HCT116 (cell line): ENCODE data around the gene SFT2D2. TPM values are rescaled to one million over a fixed set of nuclear protein-coding genes. Genes with fewer than 3 reads are reported as not detected.

ENCODE experiments used
- ATAC-seq: fragments of 200-7000 bp; cut with Tn5 transposase; 2 replicates; pipeline ENCODE4 v1.9.1; 2020; ENCODE audit warnings: mild to moderate bottlenecking, moderate library complexity
- BruUV-seq: library from RNA; stranded (reverse); fragments of 400-500 nt; replicated peaks from 2 replicates; lab custom pipeline; 2021; lab: Mats Ljungman, UMichigan
- CTCF ChIA-PET: fragments of 300-600 bp; sonication (Branson Sonifier 250); formaldehyde crosslinking; loops from one replicate; lab custom pipeline; 2021; ENCODE audit warnings: antibody characterized with exemption; lab: Charles Lee
- POLR2A ChIA-PET: fragments of 300-600, 350-600 bp; sonication (Branson Sonifier 250); formaldehyde crosslinking; loops from one replicate; lab custom pipeline; 2021; ENCODE audit warnings: antibody characterized with exemption; lab: Charles Lee
- RAD21 ChIA-PET, 2 experiments: fragments of 300-600 bp; sonication (Branson Sonifier 250); formaldehyde crosslinking; loops; one replicate each; lab custom pipeline; 2023; ENCODE audit warnings: low total read pairs in 2 of 2; ENCODE audit not compliant: uncharacterized antibody in 2 of 2, unreplicated experiment in 2 of 2, low non-redundant PET in 1 of 2; lab: Charles Lee
- DNase-seq: peaks from one replicate; pipeline ENCODE4 v3.0.0-alpha.2; 2010; ENCODE audit warnings: low read depth, low spot score
- H2AFZ ChIP-seq: fragments of 200-600 bp; shearing (Covaris generic), sonication (generic); 2 replicates; pipeline ENCODE4 v1.6.1; 2017; ENCODE audit warnings: low read depth, mixed run types, mixed read lengths, antibody characterized with exemption, low read length; ENCODE audit not compliant: poor library complexity, severe bottlenecking
- H3K27ac ChIP-seq: 2 replicates; pipeline ENCODE4 v1.5.1; 2012; ENCODE audit warnings: low read depth, low read length
- H3K27me3 ChIP-seq: fragments of 200-600 bp; sonication (generic); 2 replicates; pipeline ENCODE4 v1.6.1; 2016; ENCODE audit warnings: mixed run types, low read length, mixed read lengths; ENCODE audit not compliant: insufficient read depth
- H3K36me3 ChIP-seq, 2 experiments: fragments of 200-500 bp in 1 of 2; fragments of 200-600 bp in 1 of 2; sonication (Bioruptor generic) in 1 of 2; sonication (generic) in 1 of 2; 2 replicates each; pipeline versions ENCODE4 v1.5.1 to v1.6.1; 2014 to 2016; ENCODE audit warnings: low read length in 2 of 2, inconsistent platforms in 1 of 2, mixed read lengths in 1 of 2, mixed run types in 1 of 2; ENCODE audit not compliant: insufficient read depth in 2 of 2, control insufficient read depth in 1 of 2
- H3K4me1 ChIP-seq, 2 experiments: fragments of 200-600 bp in 1 of 2; sonication (generic) in 1 of 2; 2 replicates each; pipeline versions ENCODE4 v1.5.1 to v1.6.1; 2012 to 2017; ENCODE audit warnings: low read length in 2 of 2, inconsistent platforms in 1 of 2, mild to moderate bottlenecking in 1 of 2, mixed read lengths in 1 of 2, mixed run types in 1 of 2, moderate library complexity in 1 of 2; ENCODE audit not compliant: insufficient read depth in 2 of 2, control insufficient read depth in 1 of 2
- H3K4me2 ChIP-seq: fragments of 200-600 bp; sonication (generic); 2 replicates; pipeline ENCODE4 v1.6.1; 2017; ENCODE audit warnings: mixed run types, low read length, mixed read lengths
- H3K4me3 ChIP-seq, 2 experiments: fragments of 200-600 bp in 1 of 2; sonication (generic) in 1 of 2; replicated peaks in 1 of 2; 2 replicates each; pipeline ENCODE4 v1.5.1; 2011 to 2016; ENCODE audit warnings: low read length in 2 of 2, control low read depth in 1 of 2, low read depth in 1 of 2, mild to moderate bottlenecking in 1 of 2, mixed read lengths in 1 of 2, mixed run types in 1 of 2
- H3K79me2 ChIP-seq: fragments of 200-600 bp; sonication (generic); 2 replicates; pipeline ENCODE4 v1.6.1; 2017; ENCODE audit warnings: mild to moderate bottlenecking, mixed run types, low read length, moderate library complexity, mixed read lengths; ENCODE audit not compliant: insufficient read depth
- H3K9ac ChIP-seq: fragments of 200-600 bp; sonication (generic); 2 replicates; pipeline ENCODE4 v1.6.1; 2016; ENCODE audit warnings: low read length, mixed read lengths
- H3K9me2 ChIP-seq: fragments of 200-600 bp; sonication (generic), shearing (Covaris generic); 2 replicates; pipeline ENCODE4 v1.6.1; 2017; ENCODE audit warnings: mixed run types, mild to moderate bottlenecking, moderate library complexity; ENCODE audit not compliant: insufficient read depth
- H3K9me3 ChIP-seq, 2 experiments: fragments of 200-500 bp in 1 of 2; fragments of 200-600 bp in 1 of 2; sonication (Bioruptor generic) in 1 of 2; sonication (generic) in 1 of 2; 2 replicates each; pipeline ENCODE4 v1.6.1; 2014 to 2017; ENCODE audit warnings: low read length in 2 of 2, mixed read lengths in 2 of 2, inconsistent platforms in 1 of 2, low read depth in 1 of 2, mild to moderate bottlenecking in 1 of 2, mixed run types in 1 of 2, moderate library complexity in 1 of 2; ENCODE audit not compliant: control insufficient read depth in 1 of 2, insufficient read depth in 1 of 2
- H4K20me1 ChIP-seq: fragments of 200-600 bp; sonication (generic), shearing (Covaris generic); 2 replicates; pipeline ENCODE4 v1.6.1; 2017; ENCODE audit warnings: mixed run types, mild to moderate bottlenecking, moderate library complexity; ENCODE audit not compliant: insufficient read depth
- CBX3 ChIP-seq: IDR thresholded peaks from 2 replicates; pipeline ENCODE4 v1.6.1; 2012; ENCODE audit warnings: low read depth
- CEBPB ChIP-seq: IDR thresholded peaks from 2 replicates; pipeline ENCODE4 v1.6.1; 2012; ENCODE audit warnings: low read depth
- EGR1 ChIP-seq: IDR thresholded peaks from 2 replicates; pipeline ENCODE4 v1.6.1; 2012; ENCODE audit warnings: low read depth
- POLR2A ChIP-seq: IDR thresholded peaks from 2 replicates; pipeline ENCODE4 v1.7.0; 2011; ENCODE audit warnings: borderline replicate concordance; ENCODE audit not compliant: insufficient read depth, insufficient read length; ENCODE audit errors: extremely low read depth
- POLR2AphosphoS5 ChIP-seq: IDR thresholded peaks from 2 replicates; pipeline ENCODE4 v1.6.1; 2011; ENCODE audit warnings: mild to moderate bottlenecking, low read depth, low read length, moderate library complexity
- SIN3A ChIP-seq: IDR thresholded peaks from 2 replicates; pipeline ENCODE4 v1.6.1; 2012; ENCODE audit warnings: low read depth
- SRF ChIP-seq: IDR thresholded peaks from 2 replicates; pipeline ENCODE4 v1.6.1; 2012; ENCODE audit warnings: low read depth
- intact Hi-C: fragments of 100-400 bp; cut with micrococcal nuclease; formaldehyde crosslinking; loops from 2 replicates; pipeline ENCODE4 v1.10.0; 2022
- total RNA-seq: library from RNA; stranded (reverse); gene quantifications from one replicate; pipeline ENCODE4 v1.2.1, GENCODE V29; 2021; ENCODE audit not compliant: unreplicated experiment
- TF ChIP-seq, protein P1 (sequence below): IDR thresholded peaks from 2 replicates; pipeline ENCODE4 v1.6.1; 2011; ENCODE audit warnings: mild to moderate bottlenecking, low read length, moderate library complexity; ENCODE audit not compliant: insufficient replicate concordance; ENCODE audit errors: extremely low read depth
- TF ChIP-seq, protein P2 (sequence below): IDR thresholded peaks from 2 replicates; pipeline ENCODE4 v1.6.1; 2012; ENCODE audit warnings: low read depth
- TF ChIP-seq, protein P3 (sequence below), 3 experiments: fragments of 200-600 bp in 1 of 3; sonication (generic) in 1 of 3; IDR thresholded peaks in 2 of 3; conservative IDR thresholded peaks in 1 of 3; 2 replicates each; pipeline ENCODE4 v1.5.1; 2012 to 2017; ENCODE audit warnings: low read depth in 2 of 3, low read length in 2 of 3, antibody characterized with exemption in 1 of 3, borderline replicate concordance in 1 of 3, control low read depth in 1 of 3, mild to moderate bottlenecking in 1 of 3, mixed read lengths in 1 of 3, mixed run types in 1 of 3, moderate library complexity in 1 of 3; ENCODE audit not compliant: insufficient read depth in 1 of 3

Gene SFT2D2
- total RNA-seq, 1 experiment from 2014 or later: 57.5 TPM

DNA sequence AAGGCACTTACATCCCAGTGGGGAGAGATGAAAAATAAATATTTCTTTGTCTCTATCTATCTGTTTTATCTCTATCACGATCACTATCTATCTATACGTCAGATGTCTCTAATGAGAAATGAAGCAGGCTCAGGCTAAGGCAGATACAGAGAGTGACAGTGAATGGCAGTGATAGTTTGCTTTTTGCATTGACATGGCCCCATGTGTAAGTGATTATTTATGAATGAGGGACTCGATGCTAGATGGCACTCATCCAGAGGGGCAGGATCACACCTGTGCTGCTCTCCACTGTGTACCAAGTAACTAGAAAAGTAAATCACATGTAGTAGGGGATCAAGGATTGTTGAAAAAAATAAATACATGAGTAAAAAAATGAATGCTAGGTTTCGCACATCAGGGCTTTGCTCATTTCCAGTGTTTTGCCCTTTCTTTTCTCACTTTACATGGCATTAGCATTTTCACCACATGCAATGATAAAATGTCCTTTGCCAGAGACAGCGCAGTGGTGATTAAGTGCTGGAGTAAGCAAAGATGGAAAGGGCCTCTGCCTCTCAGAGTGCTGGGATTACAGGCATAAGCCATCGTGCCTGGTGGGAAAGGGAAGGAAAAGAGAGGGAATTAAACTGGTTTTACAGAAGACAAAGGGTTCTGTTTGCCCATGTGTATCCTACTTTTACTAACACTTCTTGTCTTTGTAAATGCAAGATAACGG is 71.4 kb downstream of the SFT2D2 start:
- Histone ChIP-seq H3K4me1 (peaks cover 15 to 18% of the 10 kb centered on the region in 2 experiments), H3K79me2 (no peaks in the 10 kb centered on the region), H3K27ac (no peak overlapping the region), H3K9me3 (no peaks in the 10 kb centered on the region), H3K4me3 (no peak overlapping the region), H3K9me2 (no peaks in the 10 kb centered on the region), H3K36me3 (no peaks in the 10 kb centered on the region), H3K9ac (no peak overlapping the region), H2AFZ (no peak overlapping the region), H3K27me3 (no peaks in the 10 kb centered on the region), H4K20me1 (no peaks in the 10 kb centered on the region), H3K4me2 (no peak overlapping the region)
- POLR2A ChIA-PET: no interaction called here
- DNase-seq (no peak), ATAC-seq (no peak)
- CTCF ChIA-PET: no interaction called here
- no peak for TF ChIP-seq POLR2A
- TF ChIP-seq, protein P1, sequence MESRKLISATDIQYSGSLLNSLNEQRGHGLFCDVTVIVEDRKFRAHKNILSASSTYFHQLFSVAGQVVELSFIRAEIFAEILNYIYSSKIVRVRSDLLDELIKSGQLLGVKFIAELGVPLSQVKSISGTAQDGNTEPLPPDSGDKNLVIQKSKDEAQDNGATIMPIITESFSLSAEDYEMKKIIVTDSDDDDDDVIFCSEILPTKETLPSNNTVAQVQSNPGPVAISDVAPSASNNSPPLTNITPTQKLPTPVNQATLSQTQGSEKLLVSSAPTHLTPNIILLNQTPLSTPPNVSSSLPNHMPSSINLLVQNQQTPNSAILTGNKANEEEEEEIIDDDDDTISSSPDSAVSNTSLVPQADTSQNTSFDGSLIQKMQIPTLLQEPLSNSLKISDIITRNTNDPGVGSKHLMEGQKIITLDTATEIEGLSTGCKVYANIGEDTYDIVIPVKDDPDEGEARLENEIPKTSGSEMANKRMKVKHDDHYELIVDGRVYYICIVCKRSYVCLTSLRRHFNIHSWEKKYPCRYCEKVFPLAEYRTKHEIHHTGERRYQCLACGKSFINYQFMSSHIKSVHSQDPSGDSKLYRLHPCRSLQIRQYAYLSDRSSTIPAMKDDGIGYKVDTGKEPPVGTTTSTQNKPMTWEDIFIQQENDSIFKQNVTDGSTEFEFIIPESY: no peak
- no peak for TF ChIP-seq CBX3
- TF ChIP-seq CEBPB: no peak
- TF ChIP-seq POLR2AphosphoS5: no peak
- TF ChIP-seq, protein P2, sequence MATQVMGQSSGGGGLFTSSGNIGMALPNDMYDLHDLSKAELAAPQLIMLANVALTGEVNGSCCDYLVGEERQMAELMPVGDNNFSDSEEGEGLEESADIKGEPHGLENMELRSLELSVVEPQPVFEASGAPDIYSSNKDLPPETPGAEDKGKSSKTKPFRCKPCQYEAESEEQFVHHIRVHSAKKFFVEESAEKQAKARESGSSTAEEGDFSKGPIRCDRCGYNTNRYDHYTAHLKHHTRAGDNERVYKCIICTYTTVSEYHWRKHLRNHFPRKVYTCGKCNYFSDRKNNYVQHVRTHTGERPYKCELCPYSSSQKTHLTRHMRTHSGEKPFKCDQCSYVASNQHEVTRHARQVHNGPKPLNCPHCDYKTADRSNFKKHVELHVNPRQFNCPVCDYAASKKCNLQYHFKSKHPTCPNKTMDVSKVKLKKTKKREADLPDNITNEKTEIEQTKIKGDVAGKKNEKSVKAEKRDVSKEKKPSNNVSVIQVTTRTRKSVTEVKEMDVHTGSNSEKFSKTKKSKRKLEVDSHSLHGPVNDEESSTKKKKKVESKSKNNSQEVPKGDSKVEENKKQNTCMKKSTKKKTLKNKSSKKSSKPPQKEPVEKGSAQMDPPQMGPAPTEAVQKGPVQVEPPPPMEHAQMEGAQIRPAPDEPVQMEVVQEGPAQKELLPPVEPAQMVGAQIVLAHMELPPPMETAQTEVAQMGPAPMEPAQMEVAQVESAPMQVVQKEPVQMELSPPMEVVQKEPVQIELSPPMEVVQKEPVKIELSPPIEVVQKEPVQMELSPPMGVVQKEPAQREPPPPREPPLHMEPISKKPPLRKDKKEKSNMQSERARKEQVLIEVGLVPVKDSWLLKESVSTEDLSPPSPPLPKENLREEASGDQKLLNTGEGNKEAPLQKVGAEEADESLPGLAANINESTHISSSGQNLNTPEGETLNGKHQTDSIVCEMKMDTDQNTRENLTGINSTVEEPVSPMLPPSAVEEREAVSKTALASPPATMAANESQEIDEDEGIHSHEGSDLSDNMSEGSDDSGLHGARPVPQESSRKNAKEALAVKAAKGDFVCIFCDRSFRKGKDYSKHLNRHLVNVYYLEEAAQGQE: no peak
- TF ChIP-seq SRF: no peak
- no peak for TF ChIP-seq SIN3A
- TF ChIP-seq, protein P3, sequence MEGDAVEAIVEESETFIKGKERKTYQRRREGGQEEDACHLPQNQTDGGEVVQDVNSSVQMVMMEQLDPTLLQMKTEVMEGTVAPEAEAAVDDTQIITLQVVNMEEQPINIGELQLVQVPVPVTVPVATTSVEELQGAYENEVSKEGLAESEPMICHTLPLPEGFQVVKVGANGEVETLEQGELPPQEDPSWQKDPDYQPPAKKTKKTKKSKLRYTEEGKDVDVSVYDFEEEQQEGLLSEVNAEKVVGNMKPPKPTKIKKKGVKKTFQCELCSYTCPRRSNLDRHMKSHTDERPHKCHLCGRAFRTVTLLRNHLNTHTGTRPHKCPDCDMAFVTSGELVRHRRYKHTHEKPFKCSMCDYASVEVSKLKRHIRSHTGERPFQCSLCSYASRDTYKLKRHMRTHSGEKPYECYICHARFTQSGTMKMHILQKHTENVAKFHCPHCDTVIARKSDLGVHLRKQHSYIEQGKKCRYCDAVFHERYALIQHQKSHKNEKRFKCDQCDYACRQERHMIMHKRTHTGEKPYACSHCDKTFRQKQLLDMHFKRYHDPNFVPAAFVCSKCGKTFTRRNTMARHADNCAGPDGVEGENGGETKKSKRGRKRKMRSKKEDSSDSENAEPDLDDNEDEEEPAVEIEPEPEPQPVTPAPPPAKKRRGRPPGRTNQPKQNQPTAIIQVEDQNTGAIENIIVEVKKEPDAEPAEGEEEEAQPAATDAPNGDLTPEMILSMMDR (IDR thresholded peaks at IDR 0.05 in 2 of 3, conservative IDR thresholded peaks at IDR 0.05 in 1 of 3; ENCODE audit: borderline replicate concordance in 1 of 3, insufficient read depth in 1 of 3, low read depth in 2 of 3, low read length in 2 of 3): no peak
- TF ChIP-seq EGR1: no peak
- no TSS peak for BruUV-seq
- RAD21 ChIA-PET: no interaction called here
- intact Hi-C loops: no loop called here
